Measurements from ENCODE around the gene ESPN. TPM values are rescaled to one million over a fixed set of nuclear protein-coding genes. Genes with fewer than 3 reads are reported as not detected.

ESPN gene
- total RNA-seq, 1 donor from 2014 or later = 0.18 TPM

GRCh38 chr1:6488602-6489382, 64.2 kb downstream of the ESPN start:
- intact Hi-C loops (cut with micrococcal nuclease) = loop anchor here (5.0 kb wide), 1 partner anchor 729 kb away; no protein-coding TSS in a partner anchor
- ChIA-PET CTCF (interaction anchor here (1.0 to 2.2 kb wide), 6 partner anchors 10 to 157 kb away, joined by 3 to 8 read pairs (median 3); no protein-coding TSS in a partner anchor), POLR2A (interaction anchor here (0.9 to 1.0 kb wide), 2 partner anchors 12 to 66 kb away, joined by 3 read pairs; partner anchors contain the start of gene NOL9)
- TF ChIP-seq CTCF (IDR thresholded peaks at IDR 0.05) = no peak
- ATAC-seq (ENCODE audit: low read depth) (no peak), DNase-seq (no peak)
- Mint-ChIP-seq H3K4me1 (peaks cover 13% of the 10 kb centered on the region), H3K27me3 (peaks cover 14% of the 10 kb centered on the region), H3K36me3 (ENCODE audit: low read depth) (no peaks in the 10 kb centered on the region), H3K27ac (no peak overlapping the region), H3K4me3 (no peak overlapping the region), H3K9me3 (no peaks in the 10 kb centered on the region)

- H3K4me1 Mint-ChIP-seq = peaks cover 13% of the 10 kb centered on the region
- no peak overlapping the region for H3K27ac Mint-ChIP-seq
- no peak for ATAC-seq (ENCODE audit: low read depth)
- POLR2A ChIA-PET = interaction anchor here (0.9 to 1.0 kb wide), 2 partner anchors 12 to 65 kb away, joined by 3 read pairs; partner anchors contain the start of gene NOL9
- no peaks in the 10 kb centered on the region for H3K9me3 Mint-ChIP-seq
- no peak overlapping the region for H3K4me3 Mint-ChIP-seq
- peaks cover 13% of the 10 kb centered on the region for H3K27me3 Mint-ChIP-seq
- intact Hi-C loops (cut with micrococcal nuclease) = loop anchor here (5.0 kb wide), 1 partner anchor 728 kb away; no protein-coding TSS in a partner anchor
- DNase-seq = no peak
- H3K36me3 Mint-ChIP-seq (ENCODE audit: low read depth) = no peaks in the 10 kb centered on the region
- TF ChIP-seq CTCF (IDR thresholded peaks at IDR 0.05) = no peak
- CTCF ChIA-PET = interaction anchor here (1.0 to 2.2 kb wide), 7 partner anchors 10 to 157 kb away, joined by 3 to 8 read pairs (median 3); partner anchors contain the start of gene NOL9
Measured at GRCh38 chr1:6489383-6489765, 64.8 kb downstream of the ESPN start.

GRCh38 chr1:6489799-6490180, 65.2 kb downstream of the ESPN start:
- POLR2A ChIA-PET = interaction anchor here (1.0 kb wide), 1 partner anchor 65 kb away, joined by 3 read pairs; the partner anchor contains the start of gene NOL9
- H3K27ac Mint-ChIP-seq = no peak overlapping the region
- intact Hi-C loops (cut with micrococcal nuclease) = loop anchor here (1.0 to 5.0 kb wide), 3 partner anchors 138 to 728 kb away; no protein-coding TSS in a partner anchor

GRCh38 chr1:6490181-6491080, 65.9 kb downstream of the ESPN start:
- H3K36me3 Mint-ChIP-seq (ENCODE audit: low read depth) = no peaks in the 10 kb centered on the region
- peak; percentile 43 for DNase-seq
- no peaks in the 10 kb centered on the region for H3K9me3 Mint-ChIP-seq
- TF ChIP-seq CTCF (IDR thresholded peaks at IDR 0.05) = no peak
- intact Hi-C loops (cut with micrococcal nuclease) = loop anchor here (1.0 to 5.0 kb wide), 2 partner anchors 137 to 156 kb away; no protein-coding TSS in a partner anchor
- peak; percentile 53 for ATAC-seq (ENCODE audit: low read depth)
- peak overlapping the region; percentile 77 for H3K4me3 Mint-ChIP-seq
- POLR2A ChIA-PET = interaction anchor here (0.7 kb wide), 3 partner anchors 110 to 1319 kb away, joined by 3 to 4 read pairs (median 3); no protein-coding TSS in a partner anchor
- CTCF ChIA-PET = interaction anchor here (0.6 to 2.2 kb wide), 10 partner anchors 9 to 294 kb away, joined by 3 to 8 read pairs (median 3); partner anchors contain the start of genes CAMTA1 and NOL9
- H3K27ac Mint-ChIP-seq = no peak overlapping the region
- H3K4me1 Mint-ChIP-seq = peaks cover 13% of the 10 kb centered on the region
- peaks cover 8% of the 10 kb centered on the region for H3K27me3 Mint-ChIP-seq

More at GRCh38 chr1:6489799-6490180, 65.2 kb downstream of the ESPN start:
- H3K4me1 Mint-ChIP-seq = peaks cover 13% of the 10 kb centered on the region
- peak; percentile 67 for TF ChIP-seq CTCF (IDR thresholded peaks at IDR 0.05)
- H3K36me3 Mint-ChIP-seq (ENCODE audit: low read depth) = no peaks in the 10 kb centered on the region
- peaks cover 9% of the 10 kb centered on the region for H3K27me3 Mint-ChIP-seq
- no peaks in the 10 kb centered on the region for H3K9me3 Mint-ChIP-seq
- peak; percentile 75 for ATAC-seq (ENCODE audit: low read depth)
- peak overlapping the region; percentile 77 for H3K4me3 Mint-ChIP-seq
- CTCF ChIA-PET = interaction anchor here (0.8 to 2.2 kb wide), 8 partner anchors 9 to 295 kb away, joined by 3 to 8 read pairs (median 3); partner anchors contain the start of genes CAMTA1 and NOL9
- peak; percentile 75 for DNase-seq
